NCI-H1048 (cell line): ENCODE measurements around the gene EVC2.

Experiments used
- DNase-seq: peaks from one replicate; lab custom pipeline; 2025; lab: John Stamatoyannopoulos, UW

The EVC2 gene

DNA sequence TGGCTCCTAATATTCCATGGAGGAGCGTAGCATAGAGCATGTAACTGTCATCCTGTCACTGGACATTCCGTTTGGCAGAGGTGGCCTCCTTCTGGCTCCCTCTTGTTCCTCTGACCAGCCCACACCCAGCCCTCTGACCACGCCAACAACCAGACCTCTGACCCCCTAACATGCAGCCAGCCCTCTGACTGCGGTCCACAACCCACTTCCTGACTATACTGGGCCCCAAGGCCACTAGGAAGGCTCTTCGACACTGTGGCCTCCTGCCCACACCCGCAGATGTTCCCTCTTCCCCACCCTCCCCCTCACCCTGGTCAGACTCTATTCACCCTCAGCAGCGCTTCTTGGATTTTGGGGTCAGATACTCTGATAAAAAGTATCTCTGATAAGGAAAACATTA, 141.4 kb downstream of the EVC2 start:
- no peak for DNase-seq

DNA sequence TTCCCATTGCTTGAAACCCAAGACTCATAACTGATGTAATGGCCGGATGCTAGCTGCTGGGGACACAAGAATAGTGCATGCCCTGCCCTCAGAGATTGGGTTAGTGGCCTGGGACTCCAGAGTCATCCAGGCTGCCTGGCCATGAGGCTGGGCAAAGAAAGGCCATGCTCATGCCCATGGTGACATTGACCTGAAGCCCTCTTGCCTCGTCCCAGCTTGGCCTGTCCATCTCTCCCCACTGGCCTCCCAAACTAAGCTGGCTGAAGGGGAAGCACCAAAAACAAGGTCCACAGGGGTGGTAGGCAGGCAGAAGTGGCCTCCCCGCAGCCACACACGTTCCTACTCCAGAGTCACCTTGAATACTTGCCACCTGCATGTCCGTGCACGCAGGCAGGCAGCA, 141.8 kb downstream of the EVC2 start:
- DNase-seq, result no peak

DNA sequence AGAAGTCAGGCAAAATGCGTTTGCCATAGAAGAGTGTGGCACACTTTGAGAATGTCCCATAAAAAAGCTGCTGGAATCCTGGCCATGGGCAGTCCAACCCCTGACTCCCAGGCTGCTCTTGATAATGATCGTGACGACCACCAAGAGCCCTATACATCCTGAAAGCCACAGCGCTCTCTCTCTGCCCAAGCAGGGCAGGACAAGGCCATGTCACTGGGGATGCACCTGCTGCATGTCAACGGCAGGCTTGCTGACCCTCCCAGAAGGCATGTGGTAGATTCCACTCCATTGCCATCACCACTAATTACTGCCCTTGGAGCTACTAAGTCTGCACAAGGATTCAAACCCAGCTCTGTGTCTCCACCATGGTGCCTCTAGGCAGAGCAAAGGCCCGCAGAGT, 144.5 kb downstream of the EVC2 start:
- DNase-seq, result no peak

DNA sequence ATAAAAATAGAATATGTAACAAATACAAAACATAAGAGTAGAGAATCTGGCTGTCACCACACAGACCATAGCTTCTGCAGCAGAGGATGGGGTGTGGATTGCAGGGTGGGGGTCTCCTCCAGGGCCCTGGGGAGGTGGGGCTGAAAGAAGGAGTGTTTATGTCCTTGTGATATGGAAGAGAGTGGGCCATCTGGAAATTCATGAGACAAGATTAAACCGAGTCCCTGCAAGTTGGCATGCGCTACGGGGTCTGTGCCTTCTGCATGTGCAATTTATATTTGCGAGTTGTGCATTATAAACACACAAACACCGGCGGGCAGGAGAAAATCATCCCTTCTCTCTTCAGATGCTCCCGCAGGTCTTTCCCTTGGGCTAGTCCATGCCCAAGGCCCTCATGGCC, 145.9 kb downstream of the EVC2 start:
- DNase-seq, result no peak

DNA sequence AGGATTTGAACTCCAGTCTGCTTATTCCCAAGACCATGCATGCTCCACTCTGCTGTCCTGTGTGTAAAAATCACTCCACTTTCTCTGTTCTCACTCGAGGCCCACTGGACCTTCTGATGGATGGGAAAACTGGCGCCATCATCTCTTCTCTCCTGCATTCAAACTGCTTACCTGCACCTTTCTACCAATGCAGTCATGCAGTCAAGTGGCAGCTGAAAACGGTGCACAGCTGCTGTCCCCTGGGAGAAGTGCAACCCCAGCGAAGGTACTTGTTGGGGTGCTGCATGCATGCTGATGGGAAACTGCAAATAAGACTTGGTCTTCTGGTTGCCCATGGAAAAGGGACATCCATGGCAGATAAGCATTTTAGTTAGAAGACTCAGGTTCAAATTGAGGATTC, 147.1 kb downstream of the EVC2 start:
- no peak for DNase-seq

DNA sequence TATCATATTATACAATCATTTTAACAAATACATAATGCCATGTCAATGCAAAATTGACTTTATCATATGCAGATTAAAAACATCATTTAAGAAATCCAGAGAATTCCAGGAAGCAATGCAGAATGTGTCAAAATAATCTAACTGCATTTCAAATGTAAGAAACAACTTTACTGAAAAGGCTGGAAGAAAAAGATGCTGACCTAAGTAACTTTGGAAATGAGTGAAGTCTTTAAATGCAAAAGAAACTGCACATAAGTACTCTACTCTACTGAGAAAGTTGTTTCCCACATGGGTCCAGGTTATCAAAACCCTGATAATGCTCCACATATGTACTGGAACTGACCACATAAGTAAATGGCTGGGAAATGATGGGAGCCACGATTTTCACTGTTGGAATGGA, 149.9 kb downstream of the EVC2 start:
- DNase-seq, result no peak

DNA sequence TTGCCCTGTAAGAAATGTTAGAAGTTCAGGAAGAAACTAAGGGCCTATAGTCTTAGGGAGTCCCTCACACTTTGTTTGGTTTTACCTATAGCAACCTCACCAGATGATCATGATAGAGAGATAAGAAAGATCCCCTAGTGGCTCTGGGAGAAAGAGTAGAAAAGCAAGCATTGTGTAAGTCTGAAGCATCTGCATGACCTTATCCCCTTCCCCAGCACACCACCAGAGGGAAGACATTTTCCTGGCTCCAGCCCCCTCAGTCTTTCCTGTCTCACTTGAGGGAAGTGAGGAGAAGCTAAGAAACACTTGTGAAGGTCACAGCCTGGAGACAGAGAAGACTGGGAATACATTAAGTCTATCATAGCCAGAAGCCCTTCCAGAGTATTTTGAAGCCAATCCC, 154.0 kb downstream of the EVC2 start:
- DNase-seq, result no peak

DNA sequence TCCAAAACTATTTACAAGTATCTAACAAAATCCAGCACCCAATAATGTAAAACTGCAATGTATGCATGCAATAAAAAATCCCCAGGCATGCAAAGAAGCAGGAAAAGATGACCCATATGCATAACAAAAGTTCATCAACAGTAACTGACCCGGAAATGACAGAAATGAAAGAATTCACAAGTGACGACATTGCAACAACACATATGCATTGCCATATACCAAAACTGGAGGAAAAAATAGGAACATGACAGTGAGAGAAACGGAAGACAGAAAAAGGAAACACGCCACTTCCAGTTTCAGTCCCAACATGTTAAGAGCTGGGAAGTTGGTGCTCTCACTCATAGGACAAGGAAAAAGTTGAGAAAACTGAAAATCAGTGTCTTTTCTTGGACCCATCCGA, 154.6 kb downstream of the EVC2 start:
- DNase-seq, result no peak

DNA sequence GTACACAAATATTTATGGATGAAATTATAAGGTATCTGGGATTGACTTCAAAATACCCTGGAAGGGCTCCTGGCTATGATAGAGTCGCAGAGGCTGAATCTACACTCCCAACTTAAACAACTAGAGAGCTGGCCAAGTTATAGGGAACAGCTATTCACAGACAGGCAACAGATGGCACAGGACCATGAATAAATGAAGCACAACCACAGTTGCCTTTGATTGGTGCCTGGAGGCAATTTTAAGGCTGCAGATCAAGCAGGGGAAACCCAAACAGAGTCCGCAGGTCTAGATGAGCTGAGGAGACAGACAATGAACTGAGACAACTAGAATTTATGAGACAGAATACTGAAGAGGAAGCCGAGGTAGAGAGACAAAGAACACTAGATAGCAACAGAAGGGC, 155.9 kb downstream of the EVC2 start:
- no peak for DNase-seq

DNA sequence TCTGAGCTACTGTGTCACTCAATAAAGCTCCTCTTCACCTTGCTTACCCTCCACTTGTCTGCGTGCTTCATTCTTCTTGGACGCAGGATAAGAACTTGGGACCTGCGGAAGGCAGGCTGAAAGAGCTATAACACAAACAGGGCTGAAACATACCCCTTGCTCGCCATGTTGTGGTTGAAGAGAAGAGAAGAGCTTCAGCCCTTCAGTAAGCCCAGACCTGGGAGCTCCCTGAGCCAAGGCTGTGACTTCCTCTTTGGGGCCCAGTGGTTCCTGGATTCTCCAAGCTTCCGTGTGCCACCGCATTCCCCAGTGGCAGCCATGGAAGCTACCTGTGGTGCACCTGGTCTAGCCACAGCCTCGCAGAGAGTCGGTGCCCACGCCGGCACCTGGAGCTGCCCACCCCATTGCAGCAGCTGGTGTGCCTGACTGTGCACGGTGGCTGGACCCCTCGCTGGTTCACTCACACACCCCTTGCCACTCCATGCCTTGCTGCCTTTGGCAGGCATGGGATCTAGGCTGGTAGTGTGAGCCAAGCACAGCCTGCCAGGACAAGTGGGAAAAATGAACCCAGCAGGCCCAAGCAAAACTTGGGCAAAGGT, 160.6 kb downstream of the EVC2 start:
- DNase-seq, result no peak

DNA sequence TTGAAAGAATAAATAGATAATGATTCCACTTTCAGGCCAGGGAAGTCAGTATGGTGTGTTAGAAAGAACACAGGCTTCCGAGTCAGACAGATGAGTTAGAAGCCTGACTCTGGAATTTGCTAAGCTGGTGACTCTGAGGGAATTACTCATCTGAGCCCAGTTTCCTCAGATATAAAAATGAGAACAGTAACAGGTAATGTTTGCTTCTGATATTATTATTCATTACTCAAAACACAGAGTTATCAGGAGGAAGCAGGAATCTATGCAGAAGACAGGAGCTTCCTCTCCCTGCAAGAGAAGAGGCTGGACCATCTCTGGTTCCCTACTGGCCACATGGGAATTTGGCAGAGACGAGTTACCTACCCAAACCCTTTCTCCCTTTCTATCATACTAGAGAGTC, 163.1 kb downstream of the EVC2 start:
- DNase-seq, result no peak

DNA sequence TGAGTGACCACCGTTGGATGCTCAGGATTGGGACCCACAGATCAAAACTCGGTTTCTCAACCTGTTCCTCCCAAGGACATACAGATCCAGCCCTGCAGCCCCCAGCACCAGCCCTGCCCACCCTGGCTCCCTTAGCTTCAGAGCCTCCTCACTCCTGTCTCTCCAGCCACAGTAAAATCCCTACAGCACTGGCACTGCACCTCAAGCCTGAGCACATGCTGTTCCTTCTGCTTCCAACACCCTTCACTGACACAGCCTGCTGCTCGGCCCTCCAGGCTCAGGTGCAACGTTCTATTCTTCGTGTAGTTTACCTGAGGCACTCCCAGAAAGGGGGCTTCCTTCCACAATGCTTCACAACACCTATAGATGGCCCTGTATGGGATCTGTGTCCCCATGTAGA, 163.6 kb downstream of the EVC2 start:
- DNase-seq, result no peak

DNA sequence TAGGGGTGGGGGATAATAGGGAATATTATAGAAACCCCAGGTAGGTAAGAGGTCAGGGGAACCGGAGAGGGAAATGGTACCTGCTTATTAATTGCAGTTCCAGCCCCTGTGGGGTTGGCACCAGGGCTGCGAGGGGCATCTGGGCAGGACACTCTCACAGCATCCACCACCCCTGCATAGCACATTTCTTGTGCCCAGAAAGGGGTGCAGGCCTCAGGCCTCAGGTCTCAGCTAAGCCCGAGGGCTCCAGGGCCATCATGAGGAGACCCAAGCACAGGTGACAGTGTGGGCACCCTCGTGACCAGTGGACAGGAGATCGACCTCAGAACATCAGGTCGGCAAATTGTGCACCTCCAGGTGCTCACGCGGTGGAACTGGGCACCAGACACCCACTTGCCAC, 164.7 kb downstream of the EVC2 start:
- no peak for DNase-seq

DNA sequence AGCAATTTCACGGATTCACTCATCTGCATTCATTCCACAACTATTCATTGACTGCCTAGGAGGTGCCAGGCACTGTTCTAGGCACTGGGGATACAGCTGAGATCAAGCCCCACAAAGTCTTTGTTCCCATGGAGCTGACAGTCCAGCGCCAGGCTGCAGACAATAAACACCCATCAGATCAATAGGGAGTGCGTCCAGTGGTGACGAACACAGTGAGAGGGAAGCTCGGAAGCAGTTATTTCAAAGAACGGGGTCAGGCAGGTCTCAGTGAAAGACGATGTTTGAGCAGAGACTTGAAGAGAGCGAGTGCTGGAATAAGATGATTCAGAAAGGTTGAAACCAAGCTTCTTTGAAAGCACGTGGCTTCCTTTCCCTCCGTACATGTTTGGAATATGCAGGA, 167.2 kb downstream of the EVC2 start:
- DNase-seq, result no peak

DNA sequence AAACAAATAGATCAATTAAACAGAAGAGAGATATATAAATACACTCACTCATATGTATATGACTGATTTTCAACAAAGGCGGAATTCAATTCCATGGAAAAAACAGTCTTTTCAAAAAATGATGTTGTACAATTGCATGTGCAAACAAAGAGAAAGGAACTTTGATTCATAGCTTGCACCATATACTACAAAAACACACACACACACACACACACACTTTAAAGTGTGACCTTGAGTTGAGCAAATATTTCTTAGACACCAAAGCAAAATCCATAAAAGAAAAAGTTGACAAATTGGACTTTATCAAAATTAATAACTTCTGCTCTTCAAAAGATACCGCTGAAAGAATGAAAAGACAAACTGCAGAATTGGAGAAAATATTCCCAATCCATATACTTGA, 168.8 kb downstream of the EVC2 start:
- DNase-seq, result no peak

DNA sequence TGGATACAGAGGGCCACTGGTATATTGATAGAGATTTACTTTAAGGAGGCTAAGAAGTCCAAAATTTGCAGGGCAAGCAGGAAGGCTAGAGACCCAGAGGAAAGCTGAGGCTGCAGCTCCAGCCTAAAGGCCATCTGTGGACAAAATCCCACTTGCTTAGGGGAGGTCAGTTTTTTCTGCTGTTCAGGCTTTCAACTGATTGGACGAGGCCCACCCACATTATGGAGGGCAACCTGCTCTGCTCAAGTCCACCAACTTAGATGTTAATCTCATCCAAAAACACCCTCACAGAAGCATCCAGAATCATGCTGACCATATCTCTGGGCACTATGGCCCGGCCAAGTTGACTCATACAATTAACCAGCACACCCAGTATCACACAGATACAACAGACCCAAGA, 176.3 kb downstream of the EVC2 start:
- DNase-seq, result no peak

DNA sequence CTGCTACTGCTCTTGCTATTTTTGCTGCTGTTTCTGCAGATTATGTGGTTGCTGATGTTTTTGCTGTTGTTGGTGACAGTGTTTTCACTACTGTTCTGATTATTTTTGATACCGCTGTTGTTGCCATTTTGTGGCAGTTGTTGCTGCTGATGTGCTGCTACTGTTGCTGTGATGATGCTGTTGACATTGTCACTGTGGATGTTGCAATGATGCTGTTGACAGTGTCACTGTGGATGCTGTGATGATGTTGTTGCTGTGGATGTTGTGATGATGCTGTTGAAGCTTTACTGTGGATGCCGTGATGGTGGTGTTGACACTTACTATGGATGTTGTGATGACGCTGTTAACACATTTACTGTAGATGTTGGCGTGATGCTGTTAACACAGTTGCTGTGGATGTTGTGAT, 180.3 kb downstream of the EVC2 start:
- no peak for DNase-seq

DNA sequence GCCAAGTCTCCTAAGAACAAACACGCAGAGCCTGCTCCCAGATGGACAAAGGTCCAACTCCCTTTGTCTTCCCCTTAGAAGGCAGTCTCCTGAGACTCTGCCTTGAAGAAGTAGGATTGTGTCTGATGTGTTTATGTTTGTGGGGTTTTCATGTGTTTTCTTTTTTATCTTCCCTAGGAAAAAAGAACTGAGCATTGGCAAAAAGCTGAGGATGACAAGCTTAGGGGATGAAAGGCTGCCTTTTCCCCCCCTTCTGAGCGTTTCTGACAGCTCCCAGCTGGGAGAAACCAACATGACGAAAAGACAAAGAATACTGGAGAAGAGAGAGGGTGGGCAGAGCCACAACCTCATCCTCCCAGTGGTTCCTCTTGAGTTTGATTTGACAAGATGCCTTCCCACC, 181.1 kb downstream of the EVC2 start:
- no peak for DNase-seq

DNA sequence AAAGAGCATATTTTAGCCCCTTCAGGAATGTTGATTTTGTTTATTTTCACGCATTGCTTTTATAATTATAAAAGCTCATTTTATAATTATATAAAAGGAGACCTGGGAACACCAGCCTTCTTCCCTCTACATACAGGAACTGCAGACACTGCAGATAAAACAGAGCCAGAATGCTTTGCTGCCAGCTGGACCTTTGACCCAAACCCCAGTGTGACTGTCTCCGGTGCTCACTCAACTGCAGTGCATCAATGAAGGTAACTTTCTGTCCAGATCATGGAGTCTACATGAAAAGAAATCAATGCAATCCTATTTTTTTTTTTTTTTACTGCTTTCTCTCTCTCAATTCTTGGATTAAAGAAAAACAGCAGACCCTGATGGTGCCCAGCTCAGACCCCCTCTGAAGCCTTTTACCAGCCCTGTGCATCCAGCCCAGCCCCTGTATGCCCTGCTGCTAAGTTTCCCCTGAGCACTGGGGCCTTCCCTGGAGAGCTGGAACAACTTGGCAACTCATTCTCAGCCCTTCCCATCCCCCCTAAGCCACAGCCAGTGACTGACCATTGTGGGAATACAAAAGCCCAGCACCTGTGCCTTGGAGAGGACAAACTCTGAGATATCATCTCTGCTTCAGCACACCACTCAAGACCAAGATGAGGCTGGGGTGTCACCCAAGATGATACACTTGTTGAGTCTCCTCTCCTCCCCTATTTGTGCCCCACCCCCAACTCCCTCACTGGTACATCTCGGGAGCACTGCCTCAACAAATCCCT, 182.1 kb downstream of the EVC2 start:
- no peak for DNase-seq

DNA sequence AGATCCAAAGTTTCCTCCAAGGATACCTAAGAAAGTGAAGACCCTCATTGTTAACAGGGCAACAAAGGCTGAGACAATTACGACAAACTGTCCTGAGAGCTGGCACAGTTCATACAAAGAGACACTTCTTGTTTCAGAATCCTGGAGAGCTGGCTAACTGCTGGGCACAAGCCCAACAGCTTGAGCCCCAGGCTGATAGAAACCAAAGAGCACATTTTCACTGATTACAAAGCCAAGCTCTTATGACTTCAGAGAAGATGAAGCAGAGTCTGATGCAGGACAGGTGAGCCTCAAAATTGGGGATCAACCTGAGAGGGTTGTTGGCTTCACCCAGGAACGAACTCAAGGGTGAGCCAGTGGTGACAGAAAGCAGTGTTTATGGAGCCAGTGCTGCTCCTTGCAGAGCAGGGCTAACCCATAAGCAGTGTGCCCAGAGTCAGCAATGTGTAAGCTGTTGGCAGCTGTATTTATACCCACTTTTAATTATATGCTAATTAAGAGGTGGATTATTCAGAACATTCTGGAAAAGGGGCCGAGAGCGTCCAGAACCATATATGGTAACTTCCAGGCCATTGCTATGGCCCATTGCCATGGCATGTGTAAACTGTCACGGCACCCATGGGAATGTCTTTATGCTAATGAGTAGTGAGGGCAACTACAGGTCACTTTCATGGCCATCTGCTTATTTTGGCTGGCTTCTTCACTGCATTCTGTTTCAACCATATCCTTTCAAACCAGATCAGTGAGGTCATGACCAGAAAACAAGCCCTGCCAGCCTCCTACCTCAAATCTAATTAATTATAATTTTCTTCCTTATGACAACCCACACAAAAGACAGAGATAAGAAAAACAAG, 183.7 kb downstream of the EVC2 start:
- DNase-seq, result no peak

DNA sequence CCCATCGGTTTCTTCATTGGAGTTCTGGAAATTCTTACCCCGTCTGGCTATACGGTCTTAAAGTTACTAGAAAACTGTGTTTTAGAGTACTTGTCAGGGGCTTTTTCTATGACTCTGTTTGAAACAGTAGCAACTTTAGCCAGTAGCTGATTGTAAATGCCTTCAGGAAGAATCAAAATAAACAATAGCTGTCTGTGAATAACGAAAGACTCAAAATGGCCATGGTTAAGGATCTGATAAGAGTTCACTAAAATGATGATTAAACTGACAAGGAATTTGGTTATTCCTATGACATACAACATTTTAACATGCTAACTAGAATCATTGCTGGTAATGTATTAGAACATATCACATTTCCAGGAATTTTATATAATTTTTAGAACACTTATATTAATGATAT, 191.0 kb downstream of the EVC2 start:
- DNase-seq, result no peak

DNA sequence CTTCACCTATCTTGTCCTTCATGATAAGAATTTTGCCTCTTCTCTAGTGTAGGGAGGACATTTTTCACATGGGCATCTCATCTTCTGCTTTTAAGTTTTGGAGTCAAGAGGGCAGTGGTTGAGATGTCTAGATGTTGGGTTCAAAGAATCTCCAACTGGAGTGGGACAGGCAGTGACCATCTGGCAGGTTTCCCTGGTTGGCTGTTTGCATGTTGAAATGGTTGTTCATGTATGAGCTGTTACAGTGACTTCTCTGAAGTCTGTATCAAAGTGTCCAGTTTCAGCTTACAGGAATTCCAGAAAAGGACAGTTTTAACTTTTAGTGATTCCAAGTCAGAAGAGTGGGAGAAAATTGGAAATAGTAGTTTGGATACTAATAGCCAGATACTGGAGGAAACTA, 192.7 kb downstream of the EVC2 start:
- DNase-seq, result no peak
